K562 (cell line): ENCODE results near the gene AMOTL1. TPM values are rescaled to one million over a fixed set of nuclear protein-coding genes. Genes with fewer than 3 reads are reported as not detected.

Source experiments
- HMBOX1 ChIP-seq: sonication (generic); IDR thresholded peaks from 2 replicates; pipeline ENCODE4 v1.6.1; 2016
- HNRNPLL ChIP-seq: fragments of 200-400 bp; formaldehyde crosslinking; IDR thresholded peaks from 2 replicates; pipeline ENCODE4 v1.6.1; 2017; ENCODE audit warnings: low read length, low read depth, mild to moderate bottlenecking; ENCODE audit not compliant: poor library complexity, severe bottlenecking
- MAZ ChIP-seq, 2 experiments: fragments of 450-650 bp in 1 of 2; sonication (generic) in 1 of 2; formaldehyde crosslinking; IDR thresholded peaks in 1 of 2; conservative IDR thresholded peaks in 1 of 2; 2 replicates each; pipeline versions ENCODE4 v1.4.0 to v1.5.0; 2020; ENCODE audit warnings: mild to moderate bottlenecking in 1 of 2, missing genetic modification reagents in 1 of 2
- NFIX ChIP-seq: fragments of 250-450 bp; sonication (Bioruptor Pico); IDR thresholded peaks from 2 replicates; pipeline ENCODE4 v1.4.0; 2020; ENCODE audit warnings: low read depth, mild to moderate bottlenecking, moderate library complexity
- NFRKB ChIP-seq: fragments of 450-650 bp; IDR thresholded peaks from 2 replicates; pipeline ENCODE4 v1.6.1; 2016; ENCODE audit warnings: low read depth
- TSHZ1 ChIP-seq: fragments of 250-450 bp; sonication (Bioruptor Pico); IDR thresholded peaks from 2 replicates; pipeline ENCODE4 v1.4.0; 2020; ENCODE audit warnings: mild to moderate bottlenecking, moderate library complexity
- XRCC3 ChIP-seq: fragments of 450-650 bp; IDR thresholded peaks from 2 replicates; pipeline ENCODE4 v1.6.1; 2017; ENCODE audit warnings: mild to moderate bottlenecking, moderate library complexity
- ZBTB33 ChIP-seq: sonication (generic); formaldehyde crosslinking; IDR thresholded peaks from 2 replicates; pipeline ENCODE4 v1.8.1; 2023; ENCODE audit warnings: mild to moderate bottlenecking, missing genetic modification reagents
- ZNF212 ChIP-seq: fragments of 450-650 bp; formaldehyde crosslinking; IDR thresholded peaks from 2 replicates; pipeline ENCODE4 v1.4.0; 2020; ENCODE audit warnings: mild to moderate bottlenecking
- polyA plus RNA-seq, 8 experiments: library from polyadenylated mRNA; depleted of rRNA in 4 of 8; stranded (reverse) in 5 of 8; unstranded in 3 of 8; fragments of >200 nt; fragmentation: Nextera tagmentation in 2 of 8; fragmentation: Illumina TruSeq in 1 of 8; extraction: Ambion mirVana in 2 of 8; extraction: Trizol in 1 of 8; gene quantifications; 2 replicates each; pipeline versions ENCODE4 v1.2.1 to v1.2.3, GENCODE V29; 2011 to 2014; ENCODE audit warnings: inconsistent platforms in 1 of 8, missing spikeins in 1 of 8
- total RNA-seq, 7 experiments: library from RNA; depleted of rRNA in 6 of 7; stranded (reverse); fragments of >200 nt in 6 of 7; fragmentation: Illumina TruSeq in 2 of 7; extraction: Trizol in 2 of 7; gene quantifications; 2 replicates each; pipeline versions ENCODE4 v1.2.1 to v1.2.3, GENCODE V29; 2011 to 2021; ENCODE audit warnings: low replicate concordance in 1 of 7

The AMOTL1 gene
- total and polyA plus RNA-seq, 9 of the 15 experiments (the other 6 are each of a cell fraction or from before 2014, with no cell fraction given) = 4.0 to 35.4 (median 14.0) TPM

- TF ChIP-seq ZBTB33 (CRISPR knock-in tag) (no peak), NFRKB (no peak), ZNF212 (CRISPR knock-in tag) (no peak), NFIX (CRISPR knock-in tag) (no peak), TSHZ1 (CRISPR knock-in tag) (no peak), XRCC3 (no peak), HNRNPLL (no peak), MAZ (CRISPR knock-in tag; conservative IDR thresholded peaks at IDR 0.05 in 1 of 2, IDR thresholded peaks at IDR 0.05 in 1 of 2) (no peak), HMBOX1 (no peak)
These were observed 156.0 kb downstream of the AMOTL1 start (continued) for GRCh38 chr11:94924171-94924572.
